ENCODE results near the gene TFDP2. TPM values are rescaled to one million over a fixed set of nuclear protein-coding genes. Genes with fewer than 3 reads are reported as not detected.
"Not testable (repeated sequence)": the region's sequence is repeated elsewhere in the genome, so short reads cannot be mapped to it uniquely, and the experiment has no call there.

TFDP2 gene
- polyA plus RNA-seq, 1 donor: 51.1 TPM

- no CpG with 5 or more reads among the region's 8 CpGs for WGBS (ENCODE audit: insufficient coverage, low lambda C conversion rate)
- no peaks in the 10 kb centered on the region for H3K4me1 ChIP-seq (ENCODE audit: control insufficient read depth, insufficient read depth, low read length)
- H3K4me3 ChIP-seq (ENCODE audit: low read length): no peak overlapping the region
- peaks cover 3% of the 10 kb centered on the region for H3K36me3 ChIP-seq (ENCODE audit: control insufficient read depth, insufficient read depth, low read length)
- DNase-seq: no peak
- peaks cover 3% of the 10 kb centered on the region for H3K9me3 ChIP-seq (ENCODE audit: control insufficient read depth, low read depth, low read length)
- H3K27me3 ChIP-seq (ENCODE audit: control insufficient read depth, insufficient read depth, low read length): no peaks in the 10 kb centered on the region
- no peak overlapping the region for H3K27ac ChIP-seq (ENCODE audit: low read length)
Observed at GRCh38 chr3:142007710-142008399, 141.5 kb downstream of the TFDP2 start.

- H3K27me3 ChIP-seq (ENCODE audit: control insufficient read depth, insufficient read depth, low read length); H3K4me1 ChIP-seq (ENCODE audit: control insufficient read depth, insufficient read depth, low read length); H3K4me3 ChIP-seq (ENCODE audit: low read length); H3K27ac ChIP-seq (ENCODE audit: low read length); DNase-seq; H3K36me3 ChIP-seq (ENCODE audit: control insufficient read depth, insufficient read depth, low read length); H3K9me3 ChIP-seq (ENCODE audit: control insufficient read depth, low read depth, low read length): not testable (repeated sequence)
- WGBS (ENCODE audit: insufficient coverage, low lambda C conversion rate): no CpG with 5 or more reads among the region's 7 CpGs
Observed at GRCh38 chr3:142004957-142005356, 144.4 kb downstream of the TFDP2 start.

GRCh38 chr3:142004025-142004424, 145.3 kb downstream of the TFDP2 start:
- H3K9me3 ChIP-seq (ENCODE audit: control insufficient read depth, low read depth, low read length): no peaks in the 10 kb centered on the region
- H3K27ac ChIP-seq (ENCODE audit: low read length): no peak overlapping the region

GRCh38 chr3:142003291-142003690, 146.1 kb downstream of the TFDP2 start:
- Histone ChIP-seq H3K36me3 (ENCODE audit: control insufficient read depth, insufficient read depth, low read length) (peaks cover 3% of the 10 kb centered on the region), H3K4me3 (ENCODE audit: low read length) (no peak overlapping the region), H3K4me1 (ENCODE audit: control insufficient read depth, insufficient read depth, low read length) (peaks cover 9% of the 10 kb centered on the region), H3K27me3 (ENCODE audit: control insufficient read depth, insufficient read depth, low read length) (no peaks in the 10 kb centered on the region), H3K9me3 (ENCODE audit: control insufficient read depth, low read depth, low read length) (no peaks in the 10 kb centered on the region), H3K27ac (ENCODE audit: low read length) (no peak overlapping the region)
- no peak for DNase-seq
- WGBS (ENCODE audit: insufficient coverage, low lambda C conversion rate): no CpG with 5 or more reads among the region's 3 CpGs

More at GRCh38 chr3:142004025-142004424, 145.3 kb downstream of the TFDP2 start:
- no peak overlapping the region for H3K4me3 ChIP-seq (ENCODE audit: low read length)
- no peaks in the 10 kb centered on the region for H3K27me3 ChIP-seq (ENCODE audit: control insufficient read depth, insufficient read depth, low read length)
- DNase-seq: no peak
- H3K4me1 ChIP-seq (ENCODE audit: control insufficient read depth, insufficient read depth, low read length): peaks cover 6% of the 10 kb centered on the region
- H3K36me3 ChIP-seq (ENCODE audit: control insufficient read depth, insufficient read depth, low read length): peaks cover 3% of the 10 kb centered on the region

GRCh38 chr3:142000325-142000870, 148.9 kb downstream of the TFDP2 start:
- no peak for DNase-seq
- H3K9me3 ChIP-seq (ENCODE audit: control insufficient read depth, low read depth, low read length): no peaks in the 10 kb centered on the region
- H3K27ac ChIP-seq (ENCODE audit: low read length): no peak overlapping the region
- H3K4me1 ChIP-seq (ENCODE audit: control insufficient read depth, insufficient read depth, low read length): peaks cover 11% of the 10 kb centered on the region
- no peaks in the 10 kb centered on the region for H3K27me3 ChIP-seq (ENCODE audit: control insufficient read depth, insufficient read depth, low read length)
- no peak overlapping the region for H3K4me3 ChIP-seq (ENCODE audit: low read length)
- peaks cover 3% of the 10 kb centered on the region for H3K36me3 ChIP-seq (ENCODE audit: control insufficient read depth, insufficient read depth, low read length)
- no CpG with 5 or more reads among the region's 2 CpGs for WGBS (ENCODE audit: insufficient coverage, low lambda C conversion rate)

GRCh38 chr3:141998669-141999290, 150.6 kb downstream of the TFDP2 start:
- Histone ChIP-seq H3K4me3 (ENCODE audit: low read length) (no peak overlapping the region), H3K27ac (ENCODE audit: low read length) (no peak overlapping the region), H3K9me3 (ENCODE audit: control insufficient read depth, low read depth, low read length) (no peaks in the 10 kb centered on the region), H3K4me1 (ENCODE audit: control insufficient read depth, insufficient read depth, low read length) (peaks cover 17% of the 10 kb centered on the region), H3K36me3 (ENCODE audit: control insufficient read depth, insufficient read depth, low read length) (no peaks in the 10 kb centered on the region), H3K27me3 (ENCODE audit: control insufficient read depth, insufficient read depth, low read length) (no peaks in the 10 kb centered on the region)
- WGBS (ENCODE audit: insufficient coverage, low lambda C conversion rate): no CpG with 5 or more reads among the region's 4 CpGs
- no peak for DNase-seq

GRCh38 chr3:141996437-141996836, 152.9 kb downstream of the TFDP2 start:
- H3K4me1 ChIP-seq (ENCODE audit: control insufficient read depth, insufficient read depth, low read length): peaks cover 17% of the 10 kb centered on the region
- H3K4me3 ChIP-seq (ENCODE audit: low read length): no peak overlapping the region
- no peaks in the 10 kb centered on the region for H3K27me3 ChIP-seq (ENCODE audit: control insufficient read depth, insufficient read depth, low read length)
- peak overlapping the region; percentile 29 for H3K27ac ChIP-seq (ENCODE audit: low read length)
- peak in 1 of 2 donors; percentile 29 for DNase-seq
- H3K36me3 ChIP-seq (ENCODE audit: control insufficient read depth, insufficient read depth, low read length): no peaks in the 10 kb centered on the region
- no peaks in the 10 kb centered on the region for H3K9me3 ChIP-seq (ENCODE audit: control insufficient read depth, low read depth, low read length)

GRCh38 chr3:141994856-141995255, 154.5 kb downstream of the TFDP2 start:
- H3K27me3 ChIP-seq (ENCODE audit: control insufficient read depth, insufficient read depth, low read length): no peaks in the 10 kb centered on the region
- no peaks in the 10 kb centered on the region for H3K36me3 ChIP-seq (ENCODE audit: control insufficient read depth, insufficient read depth, low read length)
- H3K4me1 ChIP-seq (ENCODE audit: control insufficient read depth, insufficient read depth, low read length): peaks cover 10% of the 10 kb centered on the region
- DNase-seq: no peak
- peak overlapping the region; percentile 0 for H3K27ac ChIP-seq (ENCODE audit: low read length)
- H3K4me3 ChIP-seq (ENCODE audit: low read length): no peak overlapping the region
- H3K9me3 ChIP-seq (ENCODE audit: control insufficient read depth, low read depth, low read length): no peaks in the 10 kb centered on the region

- 80% methylated on average over 1 of the region's 2 CpGs for WGBS (ENCODE audit: insufficient coverage, low lambda C conversion rate)
- DNase-seq: no peak
- Histone ChIP-seq H3K36me3 (ENCODE audit: control insufficient read depth, insufficient read depth, low read length) (peaks cover 4% of the 10 kb centered on the region), H3K27ac (ENCODE audit: low read length) (no peak overlapping the region), H3K4me1 (ENCODE audit: control insufficient read depth, insufficient read depth, low read length) (peaks cover 8% of the 10 kb centered on the region), H3K4me3 (ENCODE audit: low read length) (no peak overlapping the region), H3K27me3 (ENCODE audit: control insufficient read depth, insufficient read depth, low read length) (no peaks in the 10 kb centered on the region), H3K9me3 (ENCODE audit: control insufficient read depth, low read depth, low read length) (no peaks in the 10 kb centered on the region)
Observed at GRCh38 chr3:141992512-141992911, 156.8 kb downstream of the TFDP2 start.

GRCh38 chr3:141986548-141987107, 162.7 kb downstream of the TFDP2 start:
- no peaks in the 10 kb centered on the region for H3K4me1 ChIP-seq (ENCODE audit: control insufficient read depth, insufficient read depth, low read length)
- no peak overlapping the region for H3K4me3 ChIP-seq (ENCODE audit: low read length)
- DNase-seq: no peak
- no peaks in the 10 kb centered on the region for H3K27me3 ChIP-seq (ENCODE audit: control insufficient read depth, insufficient read depth, low read length)
- H3K36me3 ChIP-seq (ENCODE audit: control insufficient read depth, insufficient read depth, low read length): peaks cover 8% of the 10 kb centered on the region
- H3K27ac ChIP-seq (ENCODE audit: low read length): no peak overlapping the region
- no peaks in the 10 kb centered on the region for H3K9me3 ChIP-seq (ENCODE audit: control insufficient read depth, low read depth, low read length)
- 90% methylated on average over 1 of the region's 2 CpGs for WGBS (ENCODE audit: insufficient coverage, low lambda C conversion rate)
